Endothelial cell of umbilical vein (primary cell): Measurements from ENCODE around the gene COX10. TPM values are rescaled to one million over a fixed set of nuclear protein-coding genes. Genes with fewer than 3 reads are reported as not detected.
"Not testable (repeated sequence)": the region's sequence is repeated elsewhere in the genome, so short reads cannot be mapped to it uniquely, and the experiment has no call there.

Experiments
- BruUV-seq: library from RNA; stranded (reverse); fragments of 400-500 nt; replicated peaks from 2 replicates; lab custom pipeline; 2021; lab: Mats Ljungman, UMichigan
- CTCF ChIA-PET: fragments of 300-600, 350-600 bp; sonication (Branson Sonifier 250); formaldehyde crosslinking; loops from one replicate; lab custom pipeline; 2021; ENCODE audit warnings: antibody characterized with exemption, inconsistent platforms; lab: Charles Lee
- POLR2A ChIA-PET: fragments of 300-600, 350-600 bp; sonication (Branson Sonifier 250); formaldehyde crosslinking; loops from one replicate; lab custom pipeline; 2021; ENCODE audit warnings: antibody characterized with exemption, inconsistent platforms; lab: Charles Lee
- DNase-seq: peaks from one replicate; pipeline ENCODE4 v3.0.0-alpha.2; 2011; ENCODE audit warnings: low read depth, low spot score
- FAIRE-seq: peaks from 2 replicates; lab custom pipeline; 2011; peaks lifted over from hg19 to GRCh38; lab: Jason Lieb, UNC
- H2AFZ ChIP-seq: 2 replicates; pipeline ENCODE4 v1.6.0; 2012; ENCODE audit warnings: low read depth, low read length, control low read depth, inconsistent platforms
- H3K27ac ChIP-seq: 2 replicates; pipeline ENCODE4 v1.5.1; 2011; ENCODE audit warnings: low read depth, mild to moderate bottlenecking, control low read depth, low read length, moderate library complexity; ENCODE audit not compliant: insufficient read depth
- H3K27me3 ChIP-seq, 2 experiments: 2 replicates each; pipeline versions ENCODE4 v1.6.0 to v1.6.1; 2011; ENCODE audit warnings: low read length in 2 of 2, mixed read lengths in 1 of 2; ENCODE audit not compliant: control insufficient read depth in 2 of 2, insufficient read depth in 2 of 2
- H3K36me3 ChIP-seq, 2 experiments: 2 replicates in 1 of 2; 3 replicates in 1 of 2; pipeline ENCODE4 v1.5.1; 2011; ENCODE audit warnings: low read length in 2 of 2, mild to moderate bottlenecking in 1 of 2, moderate library complexity in 1 of 2; ENCODE audit not compliant: control insufficient read depth in 2 of 2, insufficient read depth in 2 of 2; ENCODE audit errors: extremely low read depth in 1 of 2
- H3K4me1 ChIP-seq: 3 replicates; pipeline ENCODE4 v1.5.1; 2011; ENCODE audit warnings: mild to moderate bottlenecking, low read length; ENCODE audit not compliant: control insufficient read depth, insufficient read depth; ENCODE audit errors: extremely low read depth
- H3K4me2 ChIP-seq: 2 replicates; pipeline ENCODE4 v1.6.1; 2011; ENCODE audit warnings: low read length, control low read depth, mixed read lengths; ENCODE audit not compliant: insufficient read depth
- H3K4me3 ChIP-seq, 3 experiments: fragments of 200-600 bp in 1 of 3; sonication (generic), shearing (Covaris generic) in 1 of 3; replicated peaks in 1 of 3; 2 replicates each; pipeline ENCODE4 v1.5.1; 2011 to 2016; ENCODE audit warnings: control low read depth in 3 of 3, low read length in 3 of 3, mild to moderate bottlenecking in 2 of 3, inconsistent platforms in 1 of 3, low read depth in 1 of 3, moderate library complexity in 1 of 3; ENCODE audit not compliant: insufficient read depth in 1 of 3
- H3K79me2 ChIP-seq: 2 replicates; pipeline ENCODE4 v1.6.0; 2012; ENCODE audit warnings: low read length, inconsistent platforms; ENCODE audit not compliant: control insufficient read depth, insufficient read depth
- H3K9ac ChIP-seq: replicated peaks from 2 replicates; pipeline ENCODE3; 2011; ENCODE audit warnings: low read length, control low read depth; ENCODE audit not compliant: insufficient read depth; ENCODE audit errors: extremely low read depth
- H3K9me1 ChIP-seq: replicated peaks from 3 replicates; pipeline ENCODE4 v1.6.0; 2011; ENCODE audit warnings: mild to moderate bottlenecking, low read length; ENCODE audit not compliant: control insufficient read depth, insufficient read depth; ENCODE audit errors: extremely low read depth
- H3K9me3 ChIP-seq: replicated peaks from 2 replicates; pipeline ENCODE4 v1.5.1; 2012; ENCODE audit warnings: low read length, inconsistent platforms; ENCODE audit not compliant: control insufficient read depth, insufficient read depth
- H4K20me1 ChIP-seq: replicated peaks from 2 replicates; pipeline ENCODE3; 2011; ENCODE audit warnings: mild to moderate bottlenecking, low read length; ENCODE audit not compliant: control insufficient read depth, insufficient read depth; ENCODE audit errors: extremely low read depth
- dilution Hi-C: fragments of 300-500 bp; cut with MboI; formaldehyde crosslinking; loops from one replicate; pipeline ENCODE4 v1.15.0; 2019; ENCODE audit warnings: low sequenced_read_pairs; ENCODE audit not compliant: extremely low pct_ligation_motif_present
- intact Hi-C: fragments of 100-400 bp; cut with micrococcal nuclease; formaldehyde crosslinking; loops from one replicate; pipeline ENCODE4 v1.10.0; 2022
- polyA plus RNA-seq, 4 experiments: library from polyadenylated mRNA; depleted of rRNA in 3 of 4; stranded (reverse) in 3 of 4; unstranded in 1 of 4; fragments of >200 nt; gene quantifications; 2 replicates each; pipeline versions ENCODE4 v1.2.1 to v1.2.3, GENCODE V29; 2011 to 2012; ENCODE audit warnings: missing spikeins in 1 of 4
- total RNA-seq: library from RNA; stranded (reverse); gene quantifications from 2 replicates; pipeline ENCODE4 v1.2.3, GENCODE V29; 2021

Gene COX10
- total and polyA plus RNA-seq, 2 donors (not counting 3 experiments of a cell fraction or from before 2014, with no cell fraction given), result 9.8 to 12.1 TPM

GRCh38 chr17:14236032-14236431 is 166.7 kb downstream of the COX10 start:
- H4K20me1 ChIP-seq, H2AFZ ChIP-seq, H3K9ac ChIP-seq, CTCF ChIA-PET, H3K9me3 ChIP-seq, H3K4me2 ChIP-seq, FAIRE-seq, H3K4me3 ChIP-seq, H3K79me2 ChIP-seq, POLR2A ChIA-PET, dilution Hi-C loops, H3K4me1 ChIP-seq, H3K36me3 ChIP-seq, H3K27me3 ChIP-seq, H3K9me1 ChIP-seq, DNase-seq, BruUV-seq, H3K27ac ChIP-seq: not testable (repeated sequence)
- intact Hi-C loops, result loop anchor here (10.0 kb wide), 1 partner anchor 201 kb away; no protein-coding TSS in a partner anchor

DNA sequence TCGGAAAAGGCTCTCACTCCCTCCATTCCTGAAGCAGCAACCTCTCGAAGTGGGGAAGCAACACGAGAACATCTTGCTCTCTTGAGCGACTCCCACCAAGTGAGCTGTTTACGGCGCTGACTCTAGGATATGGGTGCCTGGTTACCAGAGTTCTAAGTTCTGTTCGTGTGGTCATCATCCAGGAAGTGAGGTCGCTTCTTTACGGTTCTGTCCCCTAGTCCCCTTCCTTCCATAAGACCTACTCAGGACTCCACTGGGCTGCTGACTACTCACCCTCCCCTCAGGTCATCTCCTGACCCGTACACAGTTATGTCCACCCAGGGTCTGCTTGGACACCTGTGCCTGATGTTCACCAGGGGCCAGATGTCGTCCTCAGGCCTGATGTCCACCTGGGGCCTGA is 167.5 kb downstream of the COX10 start, which contains the start of gene CDRT15:
Gene CDRT15 (minus strand): TSS at position 101 of the 400 bp plus-strand sequence. CDS start 29 bp downstream, at position 72.
- H3K9ac ChIP-seq, H3K79me2 ChIP-seq, dilution Hi-C loops, H3K36me3 ChIP-seq, H3K4me3 ChIP-seq, H2AFZ ChIP-seq, H3K4me1 ChIP-seq, H3K9me1 ChIP-seq, DNase-seq, H3K4me2 ChIP-seq, H3K27me3 ChIP-seq, CTCF ChIA-PET, H4K20me1 ChIP-seq, H3K27ac ChIP-seq, FAIRE-seq, POLR2A ChIA-PET, BruUV-seq, H3K9me3 ChIP-seq: not testable (repeated sequence)
- intact Hi-C loops, result loop anchor here (10.0 kb wide), 1 partner anchor 202 kb away; no protein-coding TSS in a partner anchor

- H3K27me3 ChIP-seq, H3K4me1 ChIP-seq, H4K20me1 ChIP-seq, CTCF ChIA-PET, H3K4me3 ChIP-seq, H3K36me3 ChIP-seq, H3K4me2 ChIP-seq, H3K9me1 ChIP-seq, H3K9ac ChIP-seq, H2AFZ ChIP-seq, H3K79me2 ChIP-seq, dilution Hi-C loops, POLR2A ChIA-PET, BruUV-seq, H3K27ac ChIP-seq, DNase-seq, H3K9me3 ChIP-seq, FAIRE-seq: not testable (repeated sequence)
- intact Hi-C loops, result loop anchor here (10.0 kb wide), 1 partner anchor 204 kb away; no protein-coding TSS in a partner anchor
These were observed 170.0 kb downstream of the COX10 start for GRCh38 chr17:14239271-14239670.
